ENCODE data around the gene DLG3. TPM values are rescaled to one million over a fixed set of nuclear protein-coding genes. Genes with fewer than 3 reads are reported as not detected.

The DLG3 gene
- total RNA-seq, 1 experiment from 2014 or later = 41.7 TPM

- TF ChIP-seq ZNF532 (CRISPR knock-in tag; IDR thresholded peaks at IDR 0.05; ENCODE audit: borderline replicate concordance) (no peak), NFE2L1 (CRISPR knock-in tag; IDR thresholded peaks at IDR 0.05) (no peak), FOXK1 (CRISPR knock-in tag; IDR thresholded peaks at IDR 0.05) (no peak), NR2C2 (CRISPR knock-in tag; IDR thresholded peaks at IDR 0.05) (no peak)
These were observed 109.9 kb downstream of the DLG3 start (continued) for GRCh38 chrX:70554523-70554922.

GRCh38 chrX:70554948-70555347, 110.3 kb downstream of the DLG3 start:
- TF ChIP-seq ETV6 (CRISPR knock-in tag; IDR thresholded peaks at IDR 0.05) (no peak), SMAD4 (CRISPR knock-in tag; IDR thresholded peaks at IDR 0.05) (no peak), E2F5 (CRISPR knock-in tag; IDR thresholded peaks at IDR 0.05) (no peak), ZNF512 (CRISPR knock-in tag; IDR thresholded peaks at IDR 0.05; ENCODE audit: borderline replicate concordance) (no peak), HMGA2 (CRISPR knock-in tag; IDR thresholded peaks at IDR 0.05) (no peak), ATF3 (CRISPR knock-in tag; conservative IDR thresholded peaks at IDR 0.05) (no peak), JUN (CRISPR knock-in tag; IDR thresholded peaks at IDR 0.05) (no peak), CBFB (CRISPR knock-in tag; IDR thresholded peaks at IDR 0.05; ENCODE audit: low read depth) (no peak), ZNF671 (CRISPR knock-in tag; IDR thresholded peaks at IDR 0.05) (no peak), CDX4 (CRISPR knock-in tag; IDR thresholded peaks at IDR 0.05; ENCODE audit: borderline replicate concordance) (no peak), FOXP4 (CRISPR knock-in tag; IDR thresholded peaks at IDR 0.05) (no peak), FOXP1 (CRISPR knock-in tag; IDR thresholded peaks at IDR 0.05; ENCODE audit: borderline replicate concordance) (no peak), JAZF1 (CRISPR knock-in tag; IDR thresholded peaks at IDR 0.05) (no peak)
- ATAC-seq = no peak
- no peaks in the 10 kb centered on the region for H3K27me3 Mint-ChIP-seq (ENCODE audit: low read depth)
- DNase-seq (ENCODE audit: low spot score) = no peak
- peaks cover 9% of the 10 kb centered on the region for H3K9me3 Mint-ChIP-seq
- no peaks in the 10 kb centered on the region for H3K4me1 Mint-ChIP-seq
- H3K27ac Mint-ChIP-seq = no peak overlapping the region
- no peaks in the 10 kb centered on the region for H3K36me3 Mint-ChIP-seq
- no peak overlapping the region for H3K4me3 Mint-ChIP-seq
- CTCF ChIA-PET = interaction anchor here (1.0 kb wide), 1 partner anchor 132 kb away, joined by 5 read pairs; the partner anchor contains the start of gene GDPD2
- POLR2A ChIA-PET = no interaction called here

Other genes with a start within 250 kb of the DLG3 start
- gene AWAT1, start 210.2 kb upstream of the DLG3 start, total RNA-seq (2021) = not detected in 3 replicates
- gene P2RY4, start 184.6 kb upstream of the DLG3 start, total RNA-seq (2021) = 0.11 to 0.16 TPM in 2 of 3 replicates, not detected in the other
- gene ARR3, start 176.5 kb upstream of the DLG3 start, total RNA-seq (2021) = not detected in 3 replicates
- gene RAB41, start 162.7 kb upstream of the DLG3 start, total RNA-seq (2021) = not detected in 3 replicates
- gene PDZD11, start 154.9 kb upstream of the DLG3 start, total RNA-seq (2021) = 27.0 to 32.2 TPM (median 27.8 TPM) in 3 replicates
- 34.9 to 36.2 TPM (median 35.5 TPM) in 3 replicates for gene KIF4A, start 154.7 kb upstream of the DLG3 start, total RNA-seq (2021)
- gene GDPD2, start 21.5 kb upstream of the DLG3 start, total RNA-seq (2021) = 7.0 to 9.3 TPM (median 8.8 TPM) in 3 replicates

Measured in WTC11 (cell line).